HG02938 (cell line): ENCODE results near the gene BMPER.

Experiments
- ATAC-seq: cut with Tn5 transposase; IDR thresholded peaks from one replicate; pipeline ENCODE4 v1.9.1; 2021; ENCODE audit warnings: mild to moderate bottlenecking, moderate library complexity; ENCODE audit not compliant: unreplicated experiment

The BMPER gene

DNA sequence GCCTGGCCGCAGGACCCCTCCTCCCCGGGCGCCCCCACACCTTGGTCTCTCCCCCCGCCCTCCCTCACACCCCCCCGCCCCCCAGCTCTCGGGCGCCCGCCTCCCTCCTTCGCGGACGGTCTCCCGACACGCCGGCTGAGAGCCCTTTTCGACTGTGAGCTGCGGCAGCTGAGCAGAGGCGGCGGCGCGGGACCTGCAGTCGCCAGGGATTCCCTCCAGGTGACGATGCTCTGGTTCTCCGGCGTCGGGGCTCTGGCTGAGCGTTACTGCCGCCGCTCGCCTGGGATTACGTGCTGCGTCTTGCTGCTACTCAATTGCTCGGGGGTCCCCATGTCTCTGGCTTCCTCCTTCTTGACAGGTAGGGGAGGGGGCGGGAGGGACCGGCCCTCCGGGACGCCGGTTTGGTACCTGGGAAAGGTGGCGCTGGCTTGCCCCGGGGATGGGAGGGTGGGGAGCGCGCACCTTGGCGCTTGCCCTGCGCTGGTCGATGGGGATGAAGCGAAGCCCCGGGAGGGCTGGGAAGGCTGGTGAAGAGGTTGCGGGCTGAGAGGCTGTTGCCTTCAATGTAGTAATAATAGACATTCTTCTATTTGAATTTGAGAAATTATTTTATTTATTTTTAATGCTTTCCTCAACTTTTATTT lies at the start of gene BMPER:
Gene BMPER, plus strand, starts transcription at position 151 of the 644 bp plus-strand sequence. Its CDS starts 75 bp downstream, at position 226.
- no peak for ATAC-seq

DNA sequence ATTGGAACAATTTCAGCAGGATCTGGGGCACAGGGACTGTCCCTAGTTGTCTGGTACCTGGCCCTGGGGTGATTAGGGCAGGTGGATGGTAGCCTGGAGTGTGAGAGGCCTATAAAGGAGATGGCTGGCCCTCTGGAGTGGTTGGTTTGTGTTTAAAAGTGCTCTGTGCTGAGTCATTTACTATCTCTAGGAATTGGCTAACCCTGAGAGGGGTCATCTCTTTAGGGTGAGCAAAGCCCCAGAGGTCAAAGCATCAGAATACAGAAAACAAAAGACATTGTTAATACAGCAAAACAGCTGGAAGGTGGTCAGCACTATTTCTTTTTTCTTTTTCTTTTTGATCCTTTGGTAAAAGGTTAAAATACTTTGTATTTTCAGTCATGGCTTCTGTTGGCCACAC lies 43.4 kb upstream of the BMPER start:
- ATAC-seq, result no peak

GRCh38 chr7:33862946-33863814 lies 42.2 kb upstream of the BMPER start:
- ATAC-seq, result no peak

- no peak for ATAC-seq
Observed at GRCh38 chr7:33868166-33868565, 37.2 kb upstream of the BMPER start.

- ATAC-seq, result no peak
Observed at GRCh38 chr7:33869176-33869575, 36.2 kb upstream of the BMPER start.

DNA sequence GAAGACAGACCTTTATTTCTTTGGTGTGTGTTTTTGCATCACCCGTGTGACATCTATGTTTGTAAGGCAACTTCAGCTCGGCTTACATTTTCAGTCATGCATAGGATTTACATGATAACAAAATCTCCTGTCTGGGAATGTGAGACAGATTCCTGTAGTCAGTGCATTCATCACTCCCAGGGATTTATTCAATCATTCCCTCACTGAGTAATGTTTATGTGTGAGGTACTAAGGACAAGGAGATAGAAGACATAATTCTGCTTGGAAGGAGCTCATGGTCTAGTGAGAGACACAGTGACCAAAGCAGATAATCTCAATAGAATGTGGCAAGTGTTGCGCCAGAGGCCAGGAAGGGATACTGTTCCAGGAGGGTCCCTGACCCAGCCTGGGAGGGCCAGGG lies 35.2 kb upstream of the BMPER start:
- no peak for ATAC-seq

GRCh38 chr7:33872870-33873269 lies 32.5 kb upstream of the BMPER start:
- no peak for ATAC-seq

DNA sequence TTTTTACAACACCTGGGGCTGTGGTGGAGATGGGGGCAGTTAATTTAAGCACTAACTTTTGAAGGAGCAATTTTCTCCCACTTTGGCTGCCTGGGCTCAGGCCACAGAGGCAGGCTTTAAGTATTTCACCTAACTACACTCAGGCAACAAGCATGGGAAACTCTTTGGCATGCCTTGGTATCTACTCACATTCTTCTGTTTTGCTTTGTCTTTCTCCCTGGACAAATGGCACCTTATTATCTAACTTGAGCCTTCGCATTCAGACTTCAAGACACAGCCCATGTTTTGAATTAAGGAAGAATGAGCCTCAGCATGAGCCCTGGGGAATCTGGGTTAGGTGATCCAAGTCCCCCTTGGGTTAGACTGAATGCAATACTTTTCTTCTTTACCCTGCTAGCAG lies 31.8 kb upstream of the BMPER start:
- no peak for ATAC-seq

DNA sequence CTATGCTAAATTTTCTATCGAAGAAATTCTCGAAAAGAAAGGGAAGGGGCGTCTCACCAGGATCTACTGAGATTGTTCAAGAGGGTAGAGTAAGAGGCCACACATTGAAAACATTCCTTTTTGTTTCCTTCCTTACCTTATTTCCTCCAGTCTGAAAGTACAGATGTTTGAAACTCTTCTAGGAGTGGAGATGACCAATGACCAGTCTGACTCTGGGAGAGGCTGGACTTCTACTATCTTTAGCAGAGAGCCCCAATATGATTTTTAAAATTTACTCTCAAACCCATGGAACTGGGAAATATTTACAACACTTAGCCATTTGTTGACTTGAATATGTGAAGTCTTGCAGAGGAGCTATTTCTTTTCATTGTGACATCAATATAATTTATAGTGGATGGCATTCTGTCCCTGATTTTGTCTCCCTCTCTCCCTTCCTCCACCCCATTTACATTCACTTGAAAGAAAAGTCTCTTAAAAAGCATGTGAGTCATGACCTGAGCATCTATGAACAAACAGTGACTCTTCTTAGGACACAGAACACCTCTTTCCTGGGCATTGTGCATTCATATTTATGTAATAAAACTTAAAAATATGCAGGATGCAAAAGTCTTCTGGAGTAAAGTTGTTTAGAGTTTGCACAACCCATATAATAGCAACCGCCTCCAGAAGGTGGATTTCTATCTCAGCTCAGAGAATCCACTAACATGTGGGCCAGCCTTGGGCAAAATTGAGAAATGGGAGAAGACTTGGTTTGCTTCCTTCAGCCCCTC lies 31.2 kb upstream of the BMPER start:
- no peak for ATAC-seq

- no peak for ATAC-seq
Observed at GRCh38 chr7:33874943-33875342, 30.4 kb upstream of the BMPER start.

- no peak for ATAC-seq
Observed at GRCh38 chr7:33876596-33877274, 28.6 kb upstream of the BMPER start.

- no peak for ATAC-seq
Observed at GRCh38 chr7:33880787-33881186, 24.6 kb upstream of the BMPER start.

- no peak for ATAC-seq
Observed at GRCh38 chr7:33881316-33881715, 24.0 kb upstream of the BMPER start.

DNA sequence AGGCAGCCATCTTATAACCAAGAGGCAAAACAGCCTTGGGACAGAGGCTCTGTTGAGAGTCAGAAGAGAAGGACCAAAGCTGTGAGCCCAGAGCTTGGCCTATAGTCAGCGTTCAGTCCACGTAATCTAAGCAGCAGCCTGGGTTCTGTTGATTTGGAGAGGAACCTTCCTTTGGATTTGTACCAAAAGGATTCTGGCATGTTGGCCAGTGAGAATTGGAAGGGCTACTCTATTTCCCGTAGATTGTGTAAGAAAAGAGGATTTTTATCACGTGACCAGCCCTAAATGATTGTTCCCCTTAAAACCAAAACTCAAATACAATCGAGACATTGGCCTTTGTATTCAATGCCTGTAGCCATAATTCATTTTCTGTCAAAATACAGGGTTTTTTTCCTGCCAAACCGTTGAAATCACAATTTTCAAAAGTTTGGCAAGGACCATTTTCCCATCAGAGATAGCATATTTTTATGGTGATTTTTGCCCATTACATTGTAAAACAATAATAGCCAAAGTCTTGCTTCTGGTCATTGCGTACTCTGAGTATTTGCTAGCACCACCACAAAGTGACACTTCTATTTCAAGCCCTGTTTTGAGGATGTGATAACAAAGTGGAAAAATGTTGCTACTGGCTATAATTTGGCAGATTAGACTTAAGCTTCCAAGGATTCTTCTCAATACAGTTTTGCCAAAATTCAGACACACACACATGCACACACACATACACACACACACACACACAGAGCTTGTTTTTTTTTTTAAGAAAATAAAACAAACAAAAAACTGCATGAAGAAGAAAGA lies 23.1 kb upstream of the BMPER start:
- no peak for ATAC-seq

- ATAC-seq, result no peak
Observed at GRCh38 chr7:33882950-33883670, 22.2 kb upstream of the BMPER start.

- no peak for ATAC-seq
Observed at GRCh38 chr7:33883671-33883965, 21.7 kb upstream of the BMPER start.

DNA sequence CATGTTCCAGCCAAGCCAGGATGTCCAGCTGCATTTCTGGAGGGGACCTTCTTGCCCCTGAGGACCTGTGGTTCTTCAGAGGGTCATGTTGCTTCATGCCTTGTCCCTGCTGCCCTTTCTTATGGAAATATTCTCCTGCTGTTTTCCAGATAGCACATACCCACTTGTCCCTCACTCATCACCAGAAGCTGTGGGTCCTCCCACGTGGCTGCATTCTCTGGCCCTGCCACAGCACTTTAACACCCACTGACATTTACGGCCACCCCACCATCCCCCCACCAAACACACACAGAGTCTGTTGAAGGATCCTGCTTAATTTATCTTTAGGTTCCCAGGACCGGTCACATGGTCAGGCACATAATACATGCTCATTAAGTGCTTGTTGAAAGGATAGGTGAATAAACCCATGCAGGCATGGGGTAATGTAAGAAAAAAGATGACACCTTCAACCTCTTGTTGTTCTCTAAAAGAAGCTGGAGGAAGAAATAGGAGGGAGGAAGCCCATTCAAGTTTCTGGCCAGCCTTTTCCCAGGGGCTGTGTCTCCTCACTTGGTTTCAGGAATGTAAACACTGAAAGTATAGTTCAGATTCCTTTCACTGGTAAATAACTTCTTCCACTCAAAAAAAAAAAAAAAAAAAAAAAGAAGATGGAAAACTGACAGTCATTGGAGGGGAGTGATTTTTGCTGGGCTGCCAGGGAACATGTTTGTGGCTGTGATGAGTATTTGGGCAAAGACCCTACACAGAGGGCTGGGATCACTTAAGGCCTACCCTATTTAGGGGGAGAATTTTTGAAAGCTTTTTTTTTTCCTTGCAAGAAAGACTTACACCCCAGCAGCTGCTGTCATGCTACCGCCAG lies 19.8 kb upstream of the BMPER start:
- no peak for ATAC-seq

DNA sequence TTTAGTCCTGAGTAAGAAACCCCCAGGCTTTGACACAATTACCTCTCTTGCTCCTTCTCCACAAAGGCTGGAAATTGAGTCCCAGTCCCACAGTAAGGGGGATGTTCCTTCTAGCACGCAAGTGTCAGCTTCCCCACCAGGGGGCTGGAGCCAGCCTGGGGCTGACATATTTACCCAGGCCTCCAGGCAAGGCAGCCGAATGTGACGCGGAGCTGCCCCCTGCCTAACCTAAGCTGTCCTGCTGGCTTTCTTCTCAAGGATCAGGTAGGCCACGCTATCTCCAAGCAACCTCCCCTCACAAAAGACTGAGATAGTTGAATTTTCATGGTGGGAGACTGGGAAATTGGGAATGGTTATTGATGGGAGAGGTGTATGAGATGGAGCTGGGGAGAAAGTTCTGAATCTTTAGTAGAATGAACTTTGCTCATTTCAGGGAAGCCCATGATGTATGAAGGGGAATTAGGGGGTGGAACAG lies 19.2 kb upstream of the BMPER start:
- no peak for ATAC-seq
